Ishikawa (cell line): ENCODE data around the gene CRB3.

Experiments
- CEBPB ChIP-seq: IDR thresholded peaks from 2 replicates; pipeline ENCODE4 v1.6.1; 2012
- CREB1 ChIP-seq: IDR thresholded peaks from 2 replicates; pipeline ENCODE4 v1.6.1; 2012; ENCODE audit warnings: low read depth
- EGR1 ChIP-seq: IDR thresholded peaks from 2 replicates; pipeline ENCODE4 v1.6.1; 2012
- EP300 ChIP-seq: IDR thresholded peaks from 2 replicates; pipeline ENCODE4 v1.6.1; 2012; ENCODE audit warnings: borderline replicate concordance
- FOXM1 ChIP-seq: IDR thresholded peaks from 2 replicates; pipeline ENCODE4 v1.6.1; 2012; ENCODE audit warnings: low read depth, borderline replicate concordance
- NFIC ChIP-seq: IDR thresholded peaks from 2 replicates; pipeline ENCODE4 v1.6.1; 2012
- RAD21 ChIP-seq: IDR thresholded peaks from 2 replicates; pipeline ENCODE4 v1.6.1; 2012; ENCODE audit warnings: low read depth
- REST ChIP-seq: IDR thresholded peaks from 2 replicates; pipeline ENCODE4 v1.6.1; 2012; ENCODE audit warnings: low read depth, mild to moderate bottlenecking
- TAF1 ChIP-seq: IDR thresholded peaks from 2 replicates; pipeline ENCODE4 v1.6.1; 2012; ENCODE audit warnings: low read depth, mild to moderate bottlenecking
- TCF12 ChIP-seq: IDR thresholded peaks from 2 replicates; pipeline ENCODE4 v1.6.1; 2012; ENCODE audit warnings: low read depth
- TEAD4 ChIP-seq: IDR thresholded peaks from 2 replicates; pipeline ENCODE4 v1.6.1; 2012
- USF1 ChIP-seq: IDR thresholded peaks from 2 replicates; pipeline ENCODE4 v1.6.1; 2012
- YY1 ChIP-seq: IDR thresholded peaks from 2 replicates; pipeline ENCODE4 v1.6.1; 2012; ENCODE audit warnings: low read depth
- ZBTB7A ChIP-seq: IDR thresholded peaks from 2 replicates; pipeline ENCODE4 v1.6.1; 2012; ENCODE audit warnings: low read depth
- TF ChIP-seq, protein P1 (sequence below): IDR thresholded peaks from 2 replicates; pipeline ENCODE4 v1.6.1; 2012

The CRB3 gene

GRCh38 chr19:6481541-6482342 is 17.7 kb downstream of the CRB3 start, which contains the start of gene DENND1C:
TSS of gene DENND1C (minus strand) at chr19:6481787. CDS start at chr19:6481695, 92 bp downstream.
- TF ChIP-seq RAD21, result peak; percentile 47
- TF ChIP-seq USF1, result no peak
- TF ChIP-seq REST, result no peak
- TF ChIP-seq NFIC, result no peak
- no peak for TF ChIP-seq ZBTB7A
- TF ChIP-seq CEBPB, result no peak
- TF ChIP-seq EGR1, result no peak
- TF ChIP-seq TEAD4, result no peak

- no peak for TF ChIP-seq USF1
- TF ChIP-seq FOXM1, result no peak
- TF ChIP-seq CREB1, result no peak
- TF ChIP-seq RAD21, result no peak
- no peak for TF ChIP-seq EGR1
- no peak for TF ChIP-seq EP300
- TF ChIP-seq, protein P1, sequence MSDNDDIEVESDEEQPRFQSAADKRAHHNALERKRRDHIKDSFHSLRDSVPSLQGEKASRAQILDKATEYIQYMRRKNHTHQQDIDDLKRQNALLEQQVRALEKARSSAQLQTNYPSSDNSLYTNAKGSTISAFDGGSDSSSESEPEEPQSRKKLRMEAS, result no peak
- TF ChIP-seq YY1, result no peak
- TF ChIP-seq TEAD4, result no peak
- no peak for TF ChIP-seq NFIC
- TF ChIP-seq ZBTB7A, result no peak
- no peak for TF ChIP-seq TCF12
- no peak for TF ChIP-seq TAF1
Measured at GRCh38 chr19:6482343-6482686, 18.2 kb downstream of the CRB3 start.

GRCh38 chr19:6483235-6483634 is 19.2 kb downstream of the CRB3 start:
- TF ChIP-seq, protein P1, result no peak
- TF ChIP-seq TAF1 (no peak), RAD21 (no peak), CEBPB (no peak), EGR1 (no peak), ZBTB7A (no peak), CREB1 (no peak), USF1 (no peak), TEAD4 (no peak), TCF12 (no peak), FOXM1 (no peak), EP300 (no peak), YY1 (no peak), NFIC (no peak), REST (no peak)

DNA sequence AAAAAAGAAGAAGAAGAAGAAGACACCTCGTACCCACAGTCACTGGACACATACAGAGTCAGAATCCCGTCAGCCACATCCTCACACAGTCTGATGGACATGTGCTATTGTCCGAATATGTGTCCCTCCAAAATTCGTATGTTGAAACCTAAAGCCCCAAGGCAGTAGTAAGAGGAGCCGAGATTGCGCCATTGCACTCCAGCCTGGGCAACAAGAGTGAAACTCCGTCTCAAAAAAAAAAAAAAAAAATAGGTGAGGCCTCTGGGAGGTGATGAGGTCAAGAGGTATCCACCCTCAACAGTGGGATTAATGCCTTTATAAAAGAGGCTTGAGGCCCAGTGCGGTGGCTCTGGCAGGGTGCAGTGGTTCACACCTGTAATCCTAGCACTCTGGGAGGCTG is 20.2 kb downstream of the CRB3 start:
- no peak for TF ChIP-seq EGR1
- TF ChIP-seq FOXM1, result no peak

GRCh38 chr19:6484831-6485230 is 20.8 kb downstream of the CRB3 start:
- no peak for TF ChIP-seq EGR1
- no peak for TF ChIP-seq USF1
- TF ChIP-seq TCF12, result no peak
- TF ChIP-seq ZBTB7A, result no peak
- no peak for TF ChIP-seq NFIC
- TF ChIP-seq CEBPB, result no peak
- TF ChIP-seq, protein P1, result no peak
